ENCODE measurements around the gene HOXB6. TPM values are rescaled to one million over a fixed set of nuclear protein-coding genes. Genes with fewer than 3 reads are reported as not detected.

Gene HOXB6
- total RNA-seq, 4 donors from 2014 or later = 0.54 to 4.2 (median 1.3) TPM

GRCh38 chr17:48596000-48596734 is 8.6 kb downstream of the HOXB6 start:
- TF ChIP-seq CTCF (IDR thresholded peaks at IDR 0.05) = no peak
- no peak for TF ChIP-seq POLR2A (IDR thresholded peaks at IDR 0.05)
- H3K27me3 ChIP-seq = peaks cover 73% of the 10 kb centered on the region
- intact Hi-C loops (cut with DNase I) = loop anchor here (10.0 kb wide), 1 partner anchor 399 kb away; the partner anchor contains the start of gene IGF2BP1
- no peaks in the 10 kb centered on the region for H3K9me3 ChIP-seq
- WGBS, 2 donors = 19 to 27% methylated on average over 41 to 54 of the region's 54 CpGs
- no peak for DNase-seq
- H3K36me3 ChIP-seq = no peaks in the 10 kb centered on the region
- no peak overlapping the region for H3K27ac ChIP-seq
- no peak overlapping the region for H3K4me3 ChIP-seq (replicated peaks in 1 of 3)
- H3K4me1 ChIP-seq = peaks cover 5 to 29% of the 10 kb centered on the region in 2 donors

- intact Hi-C loops (cut with DNase I) = loop anchor here (10.0 kb wide), 1 partner anchor 399 kb away; the partner anchor contains the start of gene IGF2BP1
- Histone ChIP-seq H3K4me1 (peaks cover 5 to 29% of the 10 kb centered on the region in 2 donors), H3K4me3 (replicated peaks in 1 of 3) (no peak overlapping the region), H3K36me3 (no peaks in the 10 kb centered on the region), H3K27me3 (peaks cover 70% of the 10 kb centered on the region), H3K27ac (no peak overlapping the region), H3K9me3 (no peaks in the 10 kb centered on the region)
- no peak for TF ChIP-seq POLR2A (IDR thresholded peaks at IDR 0.05)
- no peak for TF ChIP-seq CTCF (IDR thresholded peaks at IDR 0.05)
- WGBS, 2 donors = 38 to 48% methylated on average over 25 of the region's 25 CpGs
- DNase-seq = no peak
Measured at GRCh38 chr17:48595278-48595999, 9.3 kb downstream of the HOXB6 start.

- no peaks in the 10 kb centered on the region for H3K9me3 ChIP-seq
- DNase-seq = no peak
- H3K4me1 ChIP-seq = peaks cover 5 to 29% of the 10 kb centered on the region in 2 donors
- no peak overlapping the region for H3K4me3 ChIP-seq (replicated peaks in 1 of 3)
- no peaks in the 10 kb centered on the region for H3K36me3 ChIP-seq
- 27 to 55% methylated on average over 20 to 25 of the region's 25 CpGs for WGBS, 2 donors
- intact Hi-C loops (cut with DNase I) = loop anchor here (10.0 kb wide), 1 partner anchor 400 kb away; the partner anchor contains the start of gene IGF2BP1
- H3K27me3 ChIP-seq = peaks cover 70% of the 10 kb centered on the region
- no peak overlapping the region for H3K27ac ChIP-seq
- TF ChIP-seq POLR2A (IDR thresholded peaks at IDR 0.05) (no peak), CTCF (IDR thresholded peaks at IDR 0.05) (no peak)
Measured at GRCh38 chr17:48594538-48595277, 10.1 kb downstream of the HOXB6 start.

GRCh38 chr17:48593840-48594537 is 10.8 kb downstream of the HOXB6 start:
- Histone ChIP-seq H3K9me3 (no peaks in the 10 kb centered on the region), H3K4me3 (replicated peaks in 1 of 3) (no peak overlapping the region), H3K36me3 (no peaks in the 10 kb centered on the region), H3K4me1 (peaks cover 5 to 29% of the 10 kb centered on the region in 2 donors), H3K27me3 (peaks cover 67% of the 10 kb centered on the region), H3K27ac (no peak overlapping the region)
- 5 to 14% methylated on average over 36 to 37 of the region's 37 CpGs for WGBS, 2 donors
- intact Hi-C loops (cut with DNase I) = loop anchor here (10.0 kb wide), 1 partner anchor 401 kb away; the partner anchor contains the start of gene IGF2BP1
- peak; percentile 53 to 62 for DNase-seq
- TF ChIP-seq POLR2A (IDR thresholded peaks at IDR 0.05) (no peak), CTCF (IDR thresholded peaks at IDR 0.05) (peak in 5 of 6 experiments; percentile 39 to 87 (median 56))

All from thyroid gland (tissue), 4 donors.